ENCODE results near the gene DOCK8.

The DOCK8 gene

DNA sequence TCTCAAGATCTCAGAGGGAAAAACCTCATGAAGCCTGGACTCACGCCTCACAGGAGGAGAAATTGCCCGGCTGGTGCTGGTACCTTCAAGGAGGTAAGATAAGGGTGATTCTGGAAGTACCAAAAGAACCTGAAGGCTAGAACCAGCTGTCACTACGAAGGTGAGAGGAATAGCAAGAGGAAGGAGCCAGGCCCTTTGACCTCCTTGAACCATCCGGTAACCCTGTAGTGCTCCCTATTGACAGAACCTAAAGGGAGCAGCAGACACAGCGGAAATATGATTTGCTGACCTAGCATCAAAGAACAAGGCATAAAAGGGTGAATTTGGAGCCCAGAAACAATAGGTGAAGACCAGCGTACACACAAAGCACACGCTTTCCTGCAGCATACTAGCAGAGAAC lies 92.2 kb downstream of the DOCK8 start:
- DNase-seq (ENCODE audit: low read depth) = peak; percentile 16

DNA sequence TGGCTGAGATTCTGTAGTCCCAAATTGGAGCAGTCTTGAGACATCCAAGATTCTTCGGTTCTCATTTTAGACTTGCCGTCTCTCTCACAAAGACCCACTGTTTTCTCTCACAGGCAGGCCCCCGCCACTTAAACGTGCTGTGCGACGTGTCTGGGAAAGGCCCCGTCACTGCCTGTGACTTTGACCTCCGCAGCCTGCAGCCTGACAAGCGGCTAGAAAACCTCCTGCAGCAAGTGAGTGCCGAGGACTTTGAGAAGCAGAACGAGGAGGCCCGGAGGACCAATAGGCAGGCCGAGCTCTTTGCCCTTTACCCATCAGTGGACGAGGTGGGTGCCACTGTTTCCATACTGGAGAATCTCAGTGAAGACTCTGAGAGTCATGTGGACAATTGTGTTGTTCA lies 97.2 kb downstream of the DOCK8 start:
- no peak for DNase-seq (ENCODE audit: low read depth)

DNA sequence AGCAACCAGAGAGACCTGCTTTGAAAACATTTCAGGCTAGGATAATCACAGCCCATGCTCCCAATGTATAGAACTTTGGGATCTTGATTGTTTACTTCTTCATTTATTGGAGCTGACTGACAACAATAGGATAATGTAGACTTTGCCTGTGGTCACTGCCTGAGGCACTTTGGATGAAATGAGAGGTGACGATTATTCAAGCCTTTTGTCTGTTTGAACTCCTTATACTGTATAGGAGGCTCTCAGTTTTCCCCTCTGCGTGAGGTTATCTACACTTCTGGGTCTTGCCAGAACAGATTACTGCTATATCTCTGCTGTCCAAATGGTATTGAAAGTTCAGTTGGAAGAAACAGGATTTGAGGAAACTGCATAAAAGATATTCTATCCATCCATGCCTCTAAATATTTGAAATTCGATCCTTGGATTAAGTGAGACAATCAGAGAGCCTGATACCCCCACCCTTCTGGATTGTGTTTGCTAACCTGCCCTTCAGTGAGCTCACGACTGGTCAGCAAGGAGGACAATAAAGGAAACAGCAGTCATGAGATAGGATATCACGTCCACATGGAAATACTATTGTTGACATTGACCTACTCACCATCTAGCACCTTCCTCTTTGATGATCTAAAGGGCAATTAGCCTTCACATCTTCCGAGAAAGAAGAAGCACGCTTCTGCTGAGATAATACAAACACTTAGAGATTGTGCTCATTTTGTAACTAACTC lies 98.1 kb downstream of the DOCK8 start:
- no peak for DNase-seq (ENCODE audit: low read depth)

DNA sequence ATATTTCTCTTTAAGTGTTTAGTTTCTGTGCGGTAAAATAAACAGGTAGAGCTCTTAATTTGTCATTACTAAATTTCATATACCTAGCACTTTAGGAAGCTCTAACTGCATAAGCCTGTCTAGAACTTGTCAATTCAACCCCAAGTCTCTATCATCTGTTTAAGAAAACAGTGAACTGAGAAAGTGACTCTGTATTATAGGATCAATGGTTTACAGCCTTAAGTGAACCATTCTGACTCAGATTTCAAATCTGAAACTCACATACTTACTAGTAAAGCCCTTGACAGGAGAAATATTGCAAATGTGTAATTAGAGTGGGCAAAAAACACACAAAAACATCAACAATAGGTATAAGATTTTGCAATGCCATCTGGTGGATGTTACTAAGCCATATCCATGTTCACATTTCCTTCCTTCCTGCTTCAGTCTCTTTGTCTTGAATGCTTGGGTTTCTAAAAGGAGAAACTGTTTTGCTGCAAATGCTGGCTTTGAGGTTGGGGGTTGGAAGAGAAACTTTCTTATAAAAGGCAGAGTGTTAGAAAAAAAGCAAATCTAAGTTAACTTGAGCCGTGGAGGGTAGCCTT lies 101.8 kb downstream of the DOCK8 start:
- DNase-seq (ENCODE audit: low read depth) = no peak

DNA sequence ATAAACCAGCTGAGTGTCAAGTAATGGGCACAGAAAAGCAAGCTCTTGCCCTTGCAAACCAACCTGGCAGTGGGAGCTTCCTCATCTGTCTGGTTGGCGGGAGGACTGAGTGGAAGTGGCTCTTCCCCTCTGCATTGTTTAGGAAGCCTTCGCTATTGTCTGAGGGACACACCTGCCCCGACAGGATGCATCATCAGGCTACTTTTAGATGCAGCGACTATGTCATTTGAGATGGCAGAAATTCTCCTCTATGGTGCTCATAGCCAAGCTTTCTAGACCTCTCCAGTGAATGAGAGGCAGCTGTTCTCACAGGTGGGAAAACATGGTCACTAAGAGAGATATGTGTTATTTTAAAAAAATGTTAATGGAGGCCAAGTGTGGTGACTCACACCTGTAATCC lies 104.0 kb downstream of the DOCK8 start:
- DNase-seq (ENCODE audit: low read depth) = no peak

DNA sequence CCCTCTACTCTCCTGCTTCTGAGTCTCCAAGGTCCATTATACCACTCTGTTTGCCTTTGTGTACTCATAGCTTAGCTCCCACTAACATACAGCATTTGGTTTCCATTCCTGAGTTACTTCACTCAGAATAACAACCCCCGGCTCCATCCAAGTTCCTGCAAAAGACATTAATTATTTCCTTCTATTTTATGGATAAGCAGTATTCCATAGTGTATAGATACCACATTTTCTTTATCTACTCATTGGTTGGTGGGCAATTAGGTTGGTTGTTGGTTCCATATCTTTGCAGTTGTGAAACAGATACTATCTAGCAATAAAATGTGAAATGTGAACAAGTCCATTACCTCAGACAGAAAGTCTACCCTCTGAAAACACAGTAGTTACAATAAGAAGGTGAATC lies 110.3 kb downstream of the DOCK8 start:
- no peak for DNase-seq (ENCODE audit: low read depth)

DNA sequence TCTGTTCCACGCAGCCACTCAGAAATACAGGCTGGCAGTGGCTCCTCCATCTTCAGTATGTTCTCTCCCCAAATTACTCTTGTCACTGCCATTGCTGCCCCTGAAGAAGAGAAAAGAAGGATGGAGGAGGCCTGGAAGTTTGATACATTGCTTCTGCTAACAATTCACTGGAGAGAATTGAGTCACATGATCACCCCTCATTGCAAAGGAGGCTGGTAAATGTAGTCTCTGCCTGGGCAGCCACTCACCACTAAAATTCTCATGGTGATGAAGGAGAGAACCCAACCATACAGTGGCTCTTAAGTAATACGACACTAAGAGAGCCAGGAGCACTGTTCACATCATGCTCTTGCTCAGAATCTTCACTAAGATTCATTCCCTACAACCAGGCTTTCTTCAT lies 112.0 kb downstream of the DOCK8 start:
- no peak for DNase-seq (ENCODE audit: low read depth)

DNA sequence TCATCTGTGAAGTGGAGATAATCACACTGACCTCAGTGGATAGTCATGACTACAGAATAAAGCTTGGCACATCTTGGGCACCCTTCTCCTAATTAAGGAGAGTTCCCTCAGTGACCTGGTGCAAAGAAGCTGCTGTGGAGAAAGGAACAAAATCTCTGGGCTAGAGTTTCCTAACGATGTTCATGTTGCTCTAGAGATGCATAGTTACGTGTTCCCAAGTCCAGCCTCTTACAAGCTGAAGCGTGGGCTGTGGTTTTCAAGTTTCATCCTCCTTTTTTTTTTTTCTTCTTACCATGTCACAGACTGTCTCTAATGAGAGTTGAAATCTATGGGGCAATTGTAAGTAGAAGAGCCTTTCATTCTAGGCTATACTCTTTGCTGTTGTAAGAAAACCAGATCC lies 113.8 kb downstream of the DOCK8 start:
- no peak for DNase-seq (ENCODE audit: low read depth)

DNA sequence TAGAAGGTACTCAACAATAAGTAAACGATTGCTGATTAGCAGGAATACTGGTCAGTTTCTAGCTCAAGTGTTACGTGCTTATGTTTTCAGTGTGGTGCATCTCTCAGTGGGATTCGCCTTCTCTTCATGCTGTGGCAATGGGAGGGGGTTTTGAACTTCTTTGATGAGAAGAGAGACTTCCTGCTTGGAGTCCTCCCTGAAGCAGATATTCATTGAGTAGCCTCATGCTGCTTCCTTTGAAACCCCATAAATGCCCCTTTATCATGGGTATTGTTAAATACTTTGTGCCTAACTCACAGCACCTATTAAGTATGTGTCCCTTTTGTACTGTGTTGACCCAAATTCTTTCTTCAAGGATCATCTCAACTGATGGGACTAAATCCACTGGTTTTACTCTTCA lies 116.5 kb downstream of the DOCK8 start:
- no peak for DNase-seq (ENCODE audit: low read depth)

DNA sequence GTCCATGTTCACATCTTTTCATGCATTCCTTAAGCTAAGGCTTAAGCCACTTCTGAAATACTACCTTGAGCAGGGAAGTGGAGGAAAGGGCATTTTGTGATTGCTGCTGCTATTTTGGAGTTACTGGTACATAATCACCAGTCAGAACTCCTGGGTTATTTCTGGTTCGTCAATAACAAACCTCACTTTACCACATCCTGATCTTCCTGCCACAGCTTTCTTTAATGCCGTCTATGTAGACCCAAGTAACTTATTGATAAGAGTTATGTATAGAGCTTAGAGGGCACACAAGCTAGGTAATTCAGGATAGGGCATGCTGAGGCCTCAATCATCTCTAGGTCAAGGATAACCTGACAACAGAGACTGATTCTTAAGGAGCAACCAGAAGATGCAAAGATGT lies 120.7 kb downstream of the DOCK8 start:
- no peak for DNase-seq (ENCODE audit: low read depth)

DNA sequence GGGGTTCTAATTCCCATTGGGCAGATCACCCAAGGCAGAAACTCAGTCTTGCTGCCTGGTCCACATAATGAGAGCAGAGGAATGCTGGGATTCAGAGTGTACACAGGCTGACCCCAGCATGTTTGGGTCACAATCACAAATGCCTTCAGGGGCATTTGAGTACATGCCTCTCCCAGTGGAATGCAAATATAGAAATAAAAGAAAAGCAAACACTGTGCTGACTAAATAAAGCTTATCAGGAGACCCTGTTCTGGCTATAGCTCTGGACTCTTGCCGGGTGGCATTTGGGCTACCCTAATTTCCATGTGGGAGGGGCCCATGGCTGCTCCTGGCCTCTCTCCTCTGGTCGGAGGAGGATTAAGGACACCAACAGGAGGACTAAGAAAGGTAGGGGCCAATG lies 121.4 kb downstream of the DOCK8 start:
- DNase-seq (ENCODE audit: low read depth) = no peak

DNA sequence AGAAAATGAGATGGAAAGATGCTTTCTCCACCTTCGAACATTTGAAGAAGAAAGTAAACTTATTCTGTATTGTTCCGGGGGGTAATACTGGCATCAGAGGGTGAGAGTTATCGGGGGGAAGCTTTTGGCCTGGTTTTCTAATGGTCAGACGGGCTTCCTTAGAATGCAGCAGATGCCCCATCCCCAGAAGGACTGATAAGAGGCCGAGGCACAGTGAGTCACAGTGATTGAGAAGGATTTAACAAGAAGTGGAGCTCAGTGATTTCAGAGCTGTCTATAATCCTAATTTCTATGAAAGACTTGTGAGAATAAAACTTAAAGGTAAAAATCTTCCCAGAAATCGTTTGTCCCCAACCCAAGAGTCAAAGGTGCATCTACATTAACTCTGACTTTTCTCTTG lies 123.9 kb downstream of the DOCK8 start:
- DNase-seq (ENCODE audit: low read depth) = no peak

DNA sequence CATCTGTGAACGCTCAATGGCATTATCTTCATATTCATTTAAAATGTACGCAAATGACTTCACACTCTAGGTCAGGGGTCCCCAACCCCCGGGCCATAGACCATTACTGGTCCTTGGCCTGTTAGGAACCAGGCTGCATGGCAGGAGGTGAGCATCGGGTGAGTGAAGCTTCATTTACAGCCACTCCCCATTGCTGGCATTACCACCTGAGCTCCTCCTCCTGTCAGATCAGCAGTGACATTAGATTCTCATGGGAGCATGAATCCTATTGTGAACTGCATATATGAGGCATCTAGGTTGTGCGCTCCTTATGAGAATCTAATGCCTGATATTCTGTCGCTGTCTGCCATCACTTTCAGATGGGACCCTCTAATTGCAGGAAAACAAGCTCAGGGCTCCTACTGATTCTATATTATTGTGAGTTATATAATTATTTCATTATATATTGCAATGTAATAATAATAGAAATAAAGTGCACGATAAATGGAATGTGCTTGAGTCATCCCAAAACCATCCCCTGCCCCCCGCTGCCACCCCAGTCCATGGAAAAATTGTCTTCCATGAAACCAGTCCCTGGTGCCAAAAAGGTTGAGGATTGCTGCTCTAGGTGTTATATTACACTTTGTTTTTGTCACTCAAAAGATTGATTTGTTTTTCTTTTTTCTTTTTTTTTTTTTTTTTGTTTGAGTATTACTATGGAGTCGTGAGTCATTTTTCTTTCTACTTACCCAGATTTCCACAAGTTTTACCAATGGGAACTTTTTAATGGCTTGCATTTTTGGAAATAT lies 127.2 kb downstream of the DOCK8 start:
- no peak for DNase-seq (ENCODE audit: low read depth)

DNA sequence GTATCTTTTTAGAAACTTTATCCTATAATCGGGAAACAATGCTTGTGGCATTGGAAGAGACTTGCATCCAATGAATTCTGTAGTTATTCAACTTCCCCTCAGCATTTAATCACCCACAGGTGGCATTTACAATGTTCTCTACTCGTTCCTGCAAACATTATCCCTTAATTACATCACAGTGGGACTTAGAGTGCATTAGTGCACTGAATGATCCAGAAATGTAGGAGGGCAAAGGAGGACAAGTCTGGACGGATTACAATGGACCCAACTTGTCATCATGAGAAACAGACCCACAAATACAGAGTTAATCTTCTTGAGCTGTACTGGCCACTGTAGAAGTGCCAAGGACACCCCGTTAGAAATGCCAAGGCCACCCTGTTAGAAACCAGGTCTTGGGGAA lies 129.1 kb downstream of the DOCK8 start:
- DNase-seq (ENCODE audit: low read depth) = no peak

DNA sequence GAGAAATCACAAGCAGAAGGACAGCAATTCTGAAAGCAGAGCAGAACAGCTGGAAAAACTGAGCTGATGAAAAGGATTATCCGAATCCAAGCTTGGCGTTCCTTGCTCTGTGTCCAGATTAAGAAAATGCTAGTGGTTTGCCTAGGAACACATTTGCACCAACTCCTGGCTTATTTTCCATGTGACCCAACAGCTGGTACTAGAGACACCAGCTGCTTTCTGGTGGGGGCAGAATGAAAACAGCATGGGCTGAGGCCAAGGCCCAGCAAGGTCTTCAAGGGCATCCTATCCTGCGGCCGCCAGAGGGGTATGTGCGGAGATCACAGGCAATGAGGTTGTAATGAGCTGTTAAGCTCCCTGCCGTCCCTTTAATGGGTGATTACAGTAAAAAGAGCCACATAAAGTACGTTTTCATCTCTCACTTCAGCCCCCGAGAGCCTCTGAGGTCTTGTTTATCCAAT lies 131.5 kb downstream of the DOCK8 start:
- DNase-seq (ENCODE audit: low read depth) = no peak

DNA sequence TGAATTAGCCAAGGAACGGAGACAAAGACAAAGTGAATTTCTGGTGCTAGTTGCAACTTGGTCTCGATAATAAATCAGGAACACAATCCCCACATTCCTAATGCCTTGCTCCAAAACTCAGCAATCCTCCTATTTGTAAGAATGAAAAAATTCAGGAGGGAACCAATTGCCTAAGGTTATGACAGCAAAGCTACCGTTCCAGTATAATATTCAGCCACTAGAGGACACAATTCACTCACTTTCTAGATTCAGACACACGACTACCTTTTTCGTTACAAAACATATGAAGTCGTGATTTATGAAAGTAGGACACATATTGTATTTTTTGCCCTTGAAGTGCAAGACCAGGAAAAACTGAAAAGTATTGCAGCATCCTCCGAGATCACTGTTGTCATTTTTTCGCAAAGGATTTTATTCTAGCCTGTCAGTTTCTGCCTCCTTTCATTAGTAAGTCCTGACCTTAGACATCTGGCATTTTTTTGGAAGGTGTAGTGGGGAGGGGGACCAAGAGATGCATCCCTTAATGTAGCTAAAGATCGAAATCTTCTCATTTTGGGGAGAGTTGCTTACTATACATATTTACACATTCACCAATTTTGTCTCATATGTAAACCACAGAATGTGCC lies 133.1 kb downstream of the DOCK8 start:
- DNase-seq (ENCODE audit: low read depth) = no peak

DNA sequence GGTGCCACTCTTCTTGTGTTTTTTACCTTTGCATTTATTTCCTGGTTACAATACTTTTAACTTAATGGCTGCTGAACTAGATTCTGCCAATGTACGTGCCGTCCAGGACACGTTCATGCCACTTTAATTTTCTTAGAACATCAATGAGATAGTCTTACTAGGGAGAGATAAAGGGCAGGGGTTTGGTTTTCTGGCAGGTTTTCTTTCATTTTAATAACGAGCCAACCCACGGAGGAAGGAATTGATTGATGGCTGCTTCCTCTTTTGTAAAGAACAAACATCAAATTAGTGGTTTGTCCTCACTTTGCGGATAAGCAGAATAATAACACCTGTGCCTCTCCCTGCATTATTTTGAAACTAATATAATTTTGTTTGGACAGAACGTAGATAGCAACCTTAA lies 135.7 kb downstream of the DOCK8 start:
- DNase-seq (ENCODE audit: low read depth) = no peak

DNA sequence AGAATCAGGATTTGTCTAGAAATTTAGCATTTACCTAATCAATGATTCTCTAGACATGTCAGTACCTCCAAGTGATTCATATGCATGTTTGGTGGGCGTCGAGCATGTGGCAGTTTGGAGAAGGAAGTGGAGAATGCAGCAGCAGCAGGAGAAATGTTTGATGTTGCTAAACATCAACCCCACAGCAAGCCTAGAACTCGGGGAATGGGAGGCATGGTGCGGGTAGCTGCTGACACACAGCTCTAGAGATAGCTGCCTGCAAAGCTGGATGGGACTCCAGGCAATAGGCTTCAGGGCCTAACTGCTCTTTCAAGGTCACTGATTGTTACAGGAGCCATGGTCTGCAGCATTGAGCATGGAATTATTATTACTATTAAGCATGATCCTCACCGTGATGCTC lies 137.3 kb downstream of the DOCK8 start:
- no peak for DNase-seq (ENCODE audit: low read depth)

DNA sequence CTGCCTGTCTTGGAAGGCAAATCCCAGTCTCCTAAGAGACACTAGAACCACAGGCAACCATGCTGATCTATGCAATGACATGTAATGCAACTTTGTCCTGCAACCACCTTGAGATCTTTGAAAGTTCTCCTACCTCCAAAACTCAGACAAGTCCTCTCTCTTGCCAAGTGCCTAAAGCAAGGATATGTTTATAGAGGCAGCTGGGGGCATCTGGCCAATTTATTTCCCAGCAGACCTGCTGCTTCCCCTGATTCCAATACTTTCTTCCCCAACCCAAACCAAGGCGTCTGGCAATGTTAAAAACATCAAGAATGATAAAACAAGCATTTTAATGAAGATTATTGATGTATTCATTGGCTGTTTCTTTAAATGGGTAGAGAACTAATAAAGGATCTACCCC lies 138.4 kb downstream of the DOCK8 start:
- DNase-seq (ENCODE audit: low read depth) = no peak

DNA sequence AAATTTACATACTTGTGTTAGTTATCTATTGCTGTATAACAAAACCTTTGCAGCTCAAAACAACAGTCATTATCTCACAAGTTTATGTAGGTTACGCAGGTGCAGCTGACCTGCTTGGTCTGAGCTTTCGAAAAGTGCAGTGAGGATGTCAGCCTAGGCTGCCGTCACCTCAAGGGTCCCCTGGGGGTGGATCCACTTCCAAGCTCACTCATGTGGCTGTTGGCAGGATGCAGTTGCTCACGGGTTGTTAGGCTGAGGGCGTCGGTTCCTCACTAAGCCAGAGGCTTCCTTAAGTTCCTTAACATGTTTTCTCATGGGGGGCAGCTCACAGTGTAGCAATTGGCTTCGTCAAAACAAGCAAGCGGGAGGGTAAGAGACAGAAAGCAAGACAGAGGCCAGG lies 139.8 kb downstream of the DOCK8 start:
- DNase-seq (ENCODE audit: low read depth) = no peak

DNA sequence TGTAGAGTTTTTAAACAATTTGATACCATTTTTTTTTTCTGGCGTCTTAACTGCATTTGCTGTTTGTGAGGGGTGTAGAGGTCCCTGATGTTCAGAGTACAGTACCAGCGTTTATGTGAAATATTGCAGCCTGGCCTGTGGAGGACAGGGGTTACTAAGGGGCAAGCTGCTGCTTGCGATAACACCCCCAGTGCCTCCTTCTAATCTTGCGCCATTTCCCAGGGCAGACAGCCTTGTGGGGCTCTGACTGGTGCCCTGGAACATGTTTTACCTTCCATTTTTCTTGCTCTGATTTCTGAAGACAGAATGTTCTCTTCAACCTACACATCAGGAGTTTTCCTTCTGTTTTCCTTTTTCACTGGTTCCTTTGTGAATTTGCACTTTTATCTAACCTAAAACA lies 142.9 kb downstream of the DOCK8 start:
- no peak for DNase-seq (ENCODE audit: low read depth)

DNA sequence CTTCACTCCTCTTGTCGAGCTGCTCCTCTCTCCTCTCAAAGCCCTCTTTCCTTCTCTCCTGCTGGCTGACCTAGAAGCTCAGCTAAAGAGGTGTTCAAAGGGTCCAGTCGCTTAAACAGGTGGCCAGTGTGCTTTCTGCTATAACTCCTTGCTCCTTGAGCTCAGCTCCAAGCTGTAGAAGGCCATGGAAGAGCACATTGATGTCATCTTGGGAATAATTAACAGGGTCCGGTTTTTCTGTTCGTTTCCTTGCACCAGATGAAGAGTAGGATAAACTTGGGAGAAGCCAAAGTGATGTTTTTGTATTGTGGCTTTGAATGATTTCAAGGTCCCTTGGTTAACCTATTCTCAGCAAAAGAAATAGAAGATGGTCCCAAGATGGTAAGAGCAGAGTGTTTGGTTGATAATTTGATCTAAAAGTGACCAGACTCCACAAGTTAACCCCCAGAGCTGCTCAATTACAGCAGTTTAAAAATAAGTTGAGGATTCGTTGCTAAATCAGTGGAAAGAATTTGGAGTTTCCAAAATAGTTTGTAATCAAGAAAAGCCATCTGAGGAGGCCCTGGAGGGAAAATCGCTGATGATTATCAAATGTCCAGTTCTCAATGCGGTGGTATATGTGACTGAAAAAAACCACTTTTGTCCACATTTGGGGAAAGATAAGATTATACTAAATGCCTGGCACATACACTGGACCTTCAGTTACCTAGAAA lies 148.1 kb downstream of the DOCK8 start:
- DNase-seq (ENCODE audit: low read depth) = no peak
